Measurements from ENCODE around the gene IL19.

DNA sequence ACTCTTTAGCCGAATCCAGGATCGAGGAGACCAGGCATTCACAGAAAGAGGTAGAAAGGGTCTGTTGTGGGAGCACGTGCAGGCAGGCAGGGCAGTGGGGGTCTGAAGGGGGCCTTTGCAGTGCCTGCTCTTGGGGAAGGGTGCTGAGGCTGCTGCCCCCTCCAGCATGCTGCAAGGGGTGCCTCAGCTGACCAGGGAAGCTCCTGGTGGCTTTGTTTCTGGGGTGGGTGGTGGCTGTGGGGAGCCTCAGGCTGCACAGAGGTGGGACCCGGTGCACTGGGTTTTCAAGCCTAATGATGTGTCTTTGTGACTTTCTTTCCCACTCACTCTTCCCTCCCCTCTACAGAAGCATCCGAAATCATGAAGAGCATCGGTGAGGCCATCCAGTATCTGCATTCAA, 41.5 kb upstream of the IL19 start:
- TF ChIP-seq, protein P1, sequence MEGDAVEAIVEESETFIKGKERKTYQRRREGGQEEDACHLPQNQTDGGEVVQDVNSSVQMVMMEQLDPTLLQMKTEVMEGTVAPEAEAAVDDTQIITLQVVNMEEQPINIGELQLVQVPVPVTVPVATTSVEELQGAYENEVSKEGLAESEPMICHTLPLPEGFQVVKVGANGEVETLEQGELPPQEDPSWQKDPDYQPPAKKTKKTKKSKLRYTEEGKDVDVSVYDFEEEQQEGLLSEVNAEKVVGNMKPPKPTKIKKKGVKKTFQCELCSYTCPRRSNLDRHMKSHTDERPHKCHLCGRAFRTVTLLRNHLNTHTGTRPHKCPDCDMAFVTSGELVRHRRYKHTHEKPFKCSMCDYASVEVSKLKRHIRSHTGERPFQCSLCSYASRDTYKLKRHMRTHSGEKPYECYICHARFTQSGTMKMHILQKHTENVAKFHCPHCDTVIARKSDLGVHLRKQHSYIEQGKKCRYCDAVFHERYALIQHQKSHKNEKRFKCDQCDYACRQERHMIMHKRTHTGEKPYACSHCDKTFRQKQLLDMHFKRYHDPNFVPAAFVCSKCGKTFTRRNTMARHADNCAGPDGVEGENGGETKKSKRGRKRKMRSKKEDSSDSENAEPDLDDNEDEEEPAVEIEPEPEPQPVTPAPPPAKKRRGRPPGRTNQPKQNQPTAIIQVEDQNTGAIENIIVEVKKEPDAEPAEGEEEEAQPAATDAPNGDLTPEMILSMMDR (IDR thresholded peaks at IDR 0.05; ENCODE audit: low read depth, low read length, missing input control) = no peak
- TF ChIP-seq FOXA1 (IDR thresholded peaks at IDR 0.05) (no peak), REST (IDR thresholded peaks at IDR 0.05) (no peak), TAF1 (conservative IDR thresholded peaks at IDR 0.05) (no peak), RAD21 (IDR thresholded peaks at IDR 0.05) (no peak), JUND (IDR thresholded peaks at IDR 0.05) (no peak), EGR1 (IDR thresholded peaks at IDR 0.05; ENCODE audit: low read depth in 2 of 2) (no peak), RXRA (IDR thresholded peaks at IDR 0.05) (no peak), SP1 (IDR thresholded peaks at IDR 0.05) (no peak), YY1 (IDR thresholded peaks at IDR 0.05) (no peak)
- TF ChIP-seq, protein P2, sequence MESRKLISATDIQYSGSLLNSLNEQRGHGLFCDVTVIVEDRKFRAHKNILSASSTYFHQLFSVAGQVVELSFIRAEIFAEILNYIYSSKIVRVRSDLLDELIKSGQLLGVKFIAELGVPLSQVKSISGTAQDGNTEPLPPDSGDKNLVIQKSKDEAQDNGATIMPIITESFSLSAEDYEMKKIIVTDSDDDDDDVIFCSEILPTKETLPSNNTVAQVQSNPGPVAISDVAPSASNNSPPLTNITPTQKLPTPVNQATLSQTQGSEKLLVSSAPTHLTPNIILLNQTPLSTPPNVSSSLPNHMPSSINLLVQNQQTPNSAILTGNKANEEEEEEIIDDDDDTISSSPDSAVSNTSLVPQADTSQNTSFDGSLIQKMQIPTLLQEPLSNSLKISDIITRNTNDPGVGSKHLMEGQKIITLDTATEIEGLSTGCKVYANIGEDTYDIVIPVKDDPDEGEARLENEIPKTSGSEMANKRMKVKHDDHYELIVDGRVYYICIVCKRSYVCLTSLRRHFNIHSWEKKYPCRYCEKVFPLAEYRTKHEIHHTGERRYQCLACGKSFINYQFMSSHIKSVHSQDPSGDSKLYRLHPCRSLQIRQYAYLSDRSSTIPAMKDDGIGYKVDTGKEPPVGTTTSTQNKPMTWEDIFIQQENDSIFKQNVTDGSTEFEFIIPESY (IDR thresholded peaks at IDR 0.05) = no peak
- TF ChIP-seq, protein P3, sequence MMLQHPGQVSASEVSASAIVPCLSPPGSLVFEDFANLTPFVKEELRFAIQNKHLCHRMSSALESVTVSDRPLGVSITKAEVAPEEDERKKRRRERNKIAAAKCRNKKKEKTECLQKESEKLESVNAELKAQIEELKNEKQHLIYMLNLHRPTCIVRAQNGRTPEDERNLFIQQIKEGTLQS (IDR thresholded peaks at IDR 0.05) = no peak
- TF ChIP-seq, protein P4, sequence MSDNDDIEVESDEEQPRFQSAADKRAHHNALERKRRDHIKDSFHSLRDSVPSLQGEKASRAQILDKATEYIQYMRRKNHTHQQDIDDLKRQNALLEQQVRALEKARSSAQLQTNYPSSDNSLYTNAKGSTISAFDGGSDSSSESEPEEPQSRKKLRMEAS (IDR thresholded peaks at IDR 0.05) = no peak

Data from liver (tissue), 3 donors.